HepG2 (cell line): ENCODE data around the gene SOCS3. TPM values are rescaled to one million over a fixed set of nuclear protein-coding genes. Genes with fewer than 3 reads are reported as not detected.

Experiments
- AHR ChIP-seq: IDR thresholded peaks from 2 replicates; pipeline ENCODE4 v1.6.1; 2018; ENCODE audit warnings: missing genetic modification reagents, missing compliant biosample characterization
- ARID2 ChIP-seq: sonication (generic); formaldehyde crosslinking; IDR thresholded peaks from 2 replicates; pipeline ENCODE4 v1.8.1; 2022; ENCODE audit warnings: mild to moderate bottlenecking, missing genetic modification reagents, borderline replicate concordance
- ATF2 ChIP-seq: sonication (generic); formaldehyde crosslinking; IDR thresholded peaks from 2 replicates; pipeline ENCODE4 v1.4.0; 2020; ENCODE audit warnings: missing genetic modification reagents
- HIVEP1 ChIP-seq: sonication (generic); formaldehyde crosslinking; IDR thresholded peaks from 2 replicates; pipeline ENCODE4 v1.4.0; 2020; ENCODE audit warnings: mild to moderate bottlenecking, missing genetic modification reagents
- HNF4G ChIP-seq, 2 experiments: sonication (generic) in 1 of 2; formaldehyde crosslinking in 1 of 2; IDR thresholded peaks; 2 replicates each; pipeline versions ENCODE4 v1.4.0 to v1.6.1; 2011 to 2020; ENCODE audit warnings: borderline replicate concordance in 2 of 2, low read depth in 2 of 2, mild to moderate bottlenecking in 2 of 2, low read length in 1 of 2, missing genetic modification reagents in 1 of 2, moderate library complexity in 1 of 2
- HOXA9 ChIP-seq: sonication (generic); formaldehyde crosslinking; IDR thresholded peaks from 2 replicates; pipeline ENCODE4 v1.8.1; 2022; ENCODE audit warnings: missing genetic modification reagents, mild to moderate bottlenecking, moderate library complexity, borderline replicate concordance
- MXD3 ChIP-seq: IDR thresholded peaks from 2 replicates; pipeline ENCODE4 v1.6.1; 2016; ENCODE audit warnings: mild to moderate bottlenecking, missing biosample characterization, missing genetic modification reagents
- PHF8 ChIP-seq: sonication (generic); formaldehyde crosslinking; IDR thresholded peaks from 2 replicates; pipeline ENCODE4 v1.5.0; 2020; ENCODE audit warnings: missing genetic modification reagents
- RELA ChIP-seq: sonication (generic); formaldehyde crosslinking; IDR thresholded peaks from 2 replicates; pipeline ENCODE4 v1.4.0; 2020; ENCODE audit warnings: missing genetic modification reagents
- polyA plus RNA-seq, 8 experiments: library from polyadenylated mRNA; depleted of rRNA in 3 of 8; stranded (reverse) in 7 of 8; unstranded in 1 of 8; fragments of >200 nt; fragmentation: Illumina TruSeq in 4 of 8; extraction: Trizol in 4 of 8; gene quantifications; 2 replicates each; pipeline versions ENCODE4 v1.2.1 to v1.2.3, GENCODE V29; 2011 to 2016; ENCODE audit warnings: low read depth in 4 of 8, missing spikeins in 1 of 8, mixed read lengths in 1 of 8; ENCODE audit not compliant: insufficient read depth in 1 of 8
- total RNA-seq, 5 experiments: library from RNA; depleted of rRNA; stranded (reverse); fragments of >200 nt; fragmentation: Illumina TruSeq; extraction: Trizol; gene quantifications; 2 replicates each; pipeline ENCODE4 v1.2.3, GENCODE V29; 2016; ENCODE audit warnings: low read depth in 1 of 5
- TF ChIP-seq, protein P1 (sequence below): sonication (generic); formaldehyde crosslinking; IDR thresholded peaks from 2 replicates; pipeline ENCODE4 v1.4.0; 2020; ENCODE audit warnings: mild to moderate bottlenecking, missing genetic modification reagents, borderline replicate concordance
- TF ChIP-seq, protein P2 (sequence below): sonication (generic); formaldehyde crosslinking; IDR thresholded peaks from 2 replicates; pipeline ENCODE4 v1.4.0; 2020; ENCODE audit warnings: low read depth, mild to moderate bottlenecking, missing genetic modification reagents
- TF ChIP-seq, protein P3 (sequence below): sonication (generic); formaldehyde crosslinking; IDR thresholded peaks from 2 replicates; pipeline ENCODE4 v1.4.0; 2020; ENCODE audit warnings: missing genetic modification reagents

SOCS3 gene
- total and polyA plus RNA-seq, 2 of the 13 experiments (the other 11 are each of a cell fraction or from before 2014, with no cell fraction given): 0.77 to 2.4 TPM

DNA sequence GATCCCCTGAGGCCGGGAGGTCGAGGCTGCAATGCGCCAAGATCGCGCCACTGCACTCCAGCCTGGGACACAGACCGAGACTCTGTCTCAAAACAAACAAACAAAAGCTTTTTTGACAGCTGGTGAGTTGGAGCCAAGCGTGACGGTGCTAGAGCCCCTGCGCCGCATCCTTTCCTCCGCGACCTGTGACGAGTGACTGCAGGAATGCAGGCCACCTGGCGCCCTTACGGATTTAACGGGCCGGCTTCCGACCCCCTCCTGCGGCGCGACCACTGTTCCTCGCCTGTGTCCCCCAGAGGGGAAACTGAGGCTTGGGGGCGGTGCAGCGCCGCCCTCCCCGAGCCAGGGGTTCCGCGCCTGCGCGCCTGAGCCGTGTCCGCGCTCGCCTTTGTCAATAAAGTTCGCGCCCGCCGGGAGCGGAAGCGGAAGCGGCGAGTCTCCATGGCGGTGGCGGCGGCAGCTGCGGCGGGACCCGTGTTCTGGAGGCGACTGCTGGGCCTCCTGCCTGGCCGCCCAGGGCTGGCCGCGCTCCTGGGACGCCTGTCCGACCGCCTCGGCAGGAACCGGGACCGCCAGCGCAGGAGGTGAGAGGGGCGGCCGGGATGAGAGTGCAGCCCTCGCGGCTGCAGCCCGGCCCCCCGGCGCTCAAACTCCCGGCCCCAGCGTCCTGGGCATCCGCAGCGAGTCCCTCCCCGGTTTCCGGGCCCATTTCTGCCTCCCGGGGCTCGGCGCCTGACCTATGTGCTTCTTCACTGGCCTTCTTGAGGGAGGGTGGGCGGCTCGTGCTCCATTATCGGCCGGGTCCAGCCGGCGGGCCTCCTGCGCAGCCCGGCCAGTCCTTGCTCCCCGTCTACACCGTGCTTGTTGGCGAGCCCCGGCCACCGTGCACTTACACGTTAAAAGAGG is 18.6 kb upstream of the SOCS3 start, which contains the start of gene PGS1 (continued):
- TF ChIP-seq, protein P1, sequence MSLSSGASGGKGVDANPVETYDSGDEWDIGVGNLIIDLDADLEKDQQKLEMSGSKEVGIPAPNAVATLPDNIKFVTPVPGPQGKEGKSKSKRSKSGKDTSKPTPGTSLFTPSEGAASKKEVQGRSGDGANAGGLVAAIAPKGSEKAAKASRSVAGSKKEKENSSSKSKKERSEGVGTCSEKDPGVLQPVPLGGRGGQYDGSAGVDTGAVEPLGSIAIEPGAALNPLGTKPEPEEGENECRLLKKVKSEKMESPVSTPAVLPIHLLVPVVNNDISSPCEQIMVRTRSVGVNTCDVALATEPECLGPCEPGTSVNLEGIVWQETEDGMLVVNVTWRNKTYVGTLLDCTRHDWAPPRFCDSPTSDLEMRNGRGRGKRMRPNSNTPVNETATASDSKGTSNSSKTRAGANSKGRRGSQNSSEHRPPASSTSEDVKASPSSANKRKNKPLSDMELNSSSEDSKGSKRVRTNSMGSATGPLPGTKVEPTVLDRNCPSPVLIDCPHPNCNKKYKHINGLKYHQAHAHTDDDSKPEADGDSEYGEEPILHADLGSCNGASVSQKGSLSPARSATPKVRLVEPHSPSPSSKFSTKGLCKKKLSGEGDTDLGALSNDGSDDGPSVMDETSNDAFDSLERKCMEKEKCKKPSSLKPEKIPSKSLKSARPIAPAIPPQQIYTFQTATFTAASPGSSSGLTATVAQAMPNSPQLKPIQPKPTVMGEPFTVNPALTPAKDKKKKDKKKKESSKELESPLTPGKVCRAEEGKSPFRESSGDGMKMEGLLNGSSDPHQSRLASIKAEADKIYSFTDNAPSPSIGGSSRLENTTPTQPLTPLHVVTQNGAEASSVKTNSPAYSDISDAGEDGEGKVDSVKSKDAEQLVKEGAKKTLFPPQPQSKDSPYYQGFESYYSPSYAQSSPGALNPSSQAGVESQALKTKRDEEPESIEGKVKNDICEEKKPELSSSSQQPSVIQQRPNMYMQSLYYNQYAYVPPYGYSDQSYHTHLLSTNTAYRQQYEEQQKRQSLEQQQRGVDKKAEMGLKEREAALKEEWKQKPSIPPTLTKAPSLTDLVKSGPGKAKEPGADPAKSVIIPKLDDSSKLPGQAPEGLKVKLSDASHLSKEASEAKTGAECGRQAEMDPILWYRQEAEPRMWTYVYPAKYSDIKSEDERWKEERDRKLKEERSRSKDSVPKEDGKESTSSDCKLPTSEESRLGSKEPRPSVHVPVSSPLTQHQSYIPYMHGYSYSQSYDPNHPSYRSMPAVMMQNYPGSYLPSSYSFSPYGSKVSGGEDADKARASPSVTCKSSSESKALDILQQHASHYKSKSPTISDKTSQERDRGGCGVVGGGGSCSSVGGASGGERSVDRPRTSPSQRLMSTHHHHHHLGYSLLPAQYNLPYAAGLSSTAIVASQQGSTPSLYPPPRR: peak; percentile 87
- TF ChIP-seq PHF8 (CRISPR knock-in tag): peak; percentile 96
- TF ChIP-seq AHR: no peak
- peak; percentile 73; the same call in 1 of the 2 replicates for TF ChIP-seq HOXA9
- TF ChIP-seq, protein P2, sequence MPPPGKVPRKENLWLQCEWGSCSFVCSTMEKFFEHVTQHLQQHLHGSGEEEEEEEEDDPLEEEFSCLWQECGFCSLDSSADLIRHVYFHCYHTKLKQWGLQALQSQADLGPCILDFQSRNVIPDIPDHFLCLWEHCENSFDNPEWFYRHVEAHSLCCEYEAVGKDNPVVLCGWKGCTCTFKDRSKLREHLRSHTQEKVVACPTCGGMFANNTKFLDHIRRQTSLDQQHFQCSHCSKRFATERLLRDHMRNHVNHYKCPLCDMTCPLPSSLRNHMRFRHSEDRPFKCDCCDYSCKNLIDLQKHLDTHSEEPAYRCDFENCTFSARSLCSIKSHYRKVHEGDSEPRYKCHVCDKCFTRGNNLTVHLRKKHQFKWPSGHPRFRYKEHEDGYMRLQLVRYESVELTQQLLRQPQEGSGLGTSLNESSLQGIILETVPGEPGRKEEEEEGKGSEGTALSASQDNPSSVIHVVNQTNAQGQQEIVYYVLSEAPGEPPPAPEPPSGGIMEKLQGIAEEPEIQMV (CRISPR knock-in tag): no peak
- TF ChIP-seq MXD3: peak; percentile 87; the same call in 1 of the 2 replicates
- peak; percentile 48; the same call in 1 of the 2 replicates for TF ChIP-seq RELA
- TF ChIP-seq, protein P3, sequence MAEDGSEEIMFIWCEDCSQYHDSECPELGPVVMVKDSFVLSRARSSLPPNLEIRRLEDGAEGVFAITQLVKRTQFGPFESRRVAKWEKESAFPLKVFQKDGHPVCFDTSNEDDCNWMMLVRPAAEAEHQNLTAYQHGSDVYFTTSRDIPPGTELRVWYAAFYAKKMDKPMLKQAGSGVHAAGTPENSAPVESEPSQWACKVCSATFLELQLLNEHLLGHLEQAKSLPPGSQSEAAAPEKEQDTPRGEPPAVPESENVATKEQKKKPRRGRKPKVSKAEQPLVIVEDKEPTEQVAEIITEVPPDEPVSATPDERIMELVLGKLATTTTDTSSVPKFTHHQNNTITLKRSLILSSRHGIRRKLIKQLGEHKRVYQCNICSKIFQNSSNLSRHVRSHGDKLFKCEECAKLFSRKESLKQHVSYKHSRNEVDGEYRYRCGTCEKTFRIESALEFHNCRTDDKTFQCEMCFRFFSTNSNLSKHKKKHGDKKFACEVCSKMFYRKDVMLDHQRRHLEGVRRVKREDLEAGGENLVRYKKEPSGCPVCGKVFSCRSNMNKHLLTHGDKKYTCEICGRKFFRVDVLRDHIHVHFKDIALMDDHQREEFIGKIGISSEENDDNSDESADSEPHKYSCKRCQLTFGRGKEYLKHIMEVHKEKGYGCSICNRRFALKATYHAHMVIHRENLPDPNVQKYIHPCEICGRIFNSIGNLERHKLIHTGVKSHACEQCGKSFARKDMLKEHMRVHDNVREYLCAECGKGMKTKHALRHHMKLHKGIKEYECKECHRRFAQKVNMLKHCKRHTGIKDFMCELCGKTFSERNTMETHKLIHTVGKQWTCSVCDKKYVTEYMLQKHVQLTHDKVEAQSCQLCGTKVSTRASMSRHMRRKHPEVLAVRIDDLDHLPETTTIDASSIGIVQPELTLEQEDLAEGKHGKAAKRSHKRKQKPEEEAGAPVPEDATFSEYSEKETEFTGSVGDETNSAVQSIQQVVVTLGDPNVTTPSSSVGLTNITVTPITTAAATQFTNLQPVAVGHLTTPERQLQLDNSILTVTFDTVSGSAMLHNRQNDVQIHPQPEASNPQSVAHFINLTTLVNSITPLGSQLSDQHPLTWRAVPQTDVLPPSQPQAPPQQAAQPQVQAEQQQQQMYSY: no peak
- TF ChIP-seq ATF2 (CRISPR knock-in tag): peak; percentile 79; the same call in 1 of the 2 replicates
- no peak for TF ChIP-seq ARID2 (CRISPR knock-in tag)
- peak; percentile 57 for TF ChIP-seq HIVEP1
- peak; percentile 36; the same call in 1 of the 2 replicates for TF ChIP-seq HNF4G (IDR thresholded peaks at IDR 0.05; ENCODE audit: borderline replicate concordance, low read depth, low read length)
- peak; percentile 79 for TF ChIP-seq HNF4G (CRISPR knock-in tag; IDR thresholded peaks at IDR 0.05; ENCODE audit: borderline replicate concordance, low read depth)
